ENCODE measurements around the gene ZIC4.

Gene ZIC4

GRCh38 chr3:147368561-147369221 lies 37.7 kb downstream of the ZIC4 start:
- no peak for FAIRE-seq

GRCh38 chr3:147368151-147368550 lies 38.2 kb downstream of the ZIC4 start:
- no peak for FAIRE-seq

GRCh38 chr3:147367676-147368075 lies 38.7 kb downstream of the ZIC4 start:
- FAIRE-seq, result no peak

GRCh38 chr3:147365196-147366115 lies 40.9 kb downstream of the ZIC4 start:
- FAIRE-seq, result no peak

GRCh38 chr3:147364771-147365170 lies 41.6 kb downstream of the ZIC4 start:
- FAIRE-seq, result no peak

- no peak for FAIRE-seq
Observed at GRCh38 chr3:147361454-147362420, 44.6 kb downstream of the ZIC4 start.

- no peak for FAIRE-seq
Observed at GRCh38 chr3:147360646-147361453, 45.5 kb downstream of the ZIC4 start.

GRCh38 chr3:147360051-147360439 lies 46.3 kb downstream of the ZIC4 start:
- FAIRE-seq, result no peak

GRCh38 chr3:147359177-147360050 lies 46.9 kb downstream of the ZIC4 start:
- no peak for FAIRE-seq

GRCh38 chr3:147358144-147358992 lies 48.0 kb downstream of the ZIC4 start:
- no peak for FAIRE-seq

GRCh38 chr3:147356909-147357900 lies 49.1 kb downstream of the ZIC4 start:
- no peak for FAIRE-seq

GRCh38 chr3:147356145-147356908 lies 50.0 kb downstream of the ZIC4 start:
- FAIRE-seq, result no peak

- FAIRE-seq, result no peak
Observed at GRCh38 chr3:147355753-147356090, 50.6 kb downstream of the ZIC4 start.

GRCh38 chr3:147355084-147355752 lies 51.1 kb downstream of the ZIC4 start:
- FAIRE-seq, result no peak

GRCh38 chr3:147354623-147355022 lies 51.7 kb downstream of the ZIC4 start:
- no peak for FAIRE-seq

GRCh38 chr3:147351301-147351700 lies 55.0 kb downstream of the ZIC4 start:
- no peak for FAIRE-seq

GRCh38 chr3:147348976-147349375 lies 57.4 kb downstream of the ZIC4 start:
- FAIRE-seq, result no peak

All from endometrium (tissue), 2 donors.